ENCODE data around the gene RGSL1. TPM values are rescaled to one million over a fixed set of nuclear protein-coding genes. Genes with fewer than 3 reads are reported as not detected.

RGSL1 gene
- total RNA-seq, 1 experiment from 2014 or later: not detected

DNA sequence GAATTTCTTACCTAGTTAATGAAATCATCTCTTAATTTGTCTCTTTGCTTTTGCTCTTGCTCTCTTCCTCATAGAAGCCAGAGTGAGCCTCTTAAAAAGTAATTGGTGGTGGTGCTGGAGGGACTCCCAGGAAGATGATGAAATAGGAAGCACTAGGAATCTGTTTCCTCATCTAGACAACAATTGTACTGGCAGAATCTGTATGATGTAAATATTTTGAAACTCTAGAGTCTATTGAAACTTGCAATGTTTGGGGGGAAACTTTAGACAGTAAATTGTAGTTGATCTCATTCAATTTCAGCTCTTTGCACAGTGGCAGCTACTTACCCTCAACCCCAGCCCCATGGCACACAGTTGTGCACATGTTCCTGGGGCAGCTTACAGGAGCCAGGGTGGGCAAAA lies 10.6 kb downstream of the RGSL1 start:
- 0 out of 2 replicates have a peak, but pooled peaks cover under 1% of the 10 kb centered on the region for H3K9me3 ChIP-seq (replicated peaks)
- H3K27me3 ChIP-seq (replicated peaks): no peaks in the 10 kb centered on the region; the same call in 1 of the 2 replicates
- no peaks in the 10 kb centered on the region for H3K4me1 ChIP-seq (replicated peaks)
- H3K4me3 ChIP-seq: no peak overlapping the region
- no peak overlapping the region for H3K27ac ChIP-seq
- DNase-seq (ENCODE audit: low read depth in 1 of 2, low spot score in 2 of 2): no peak
- no peaks in the 10 kb centered on the region for H3K36me3 ChIP-seq

DNA sequence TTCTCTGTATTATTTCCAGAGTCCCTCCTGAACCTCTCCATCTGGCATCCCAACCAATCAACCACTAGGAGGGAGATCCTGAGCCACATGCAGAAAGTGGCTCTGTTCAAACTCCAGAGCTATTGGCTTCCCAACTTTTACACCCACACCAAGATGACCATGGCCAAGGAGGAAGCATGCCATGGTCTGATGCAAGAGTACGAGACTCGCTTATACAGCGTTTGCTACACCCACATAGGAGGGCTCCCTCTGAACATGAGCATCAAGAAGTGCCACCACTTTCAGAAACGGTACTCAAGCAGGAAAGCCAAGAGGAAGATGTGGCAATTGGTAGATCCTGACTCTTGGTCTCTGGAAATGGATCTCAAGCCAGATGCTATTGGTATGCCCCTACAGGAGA lies 23.6 kb downstream of the RGSL1 start:
- Histone ChIP-seq H3K9me3 (replicated peaks) (no peaks in the 10 kb centered on the region), H3K4me1 (replicated peaks) (no peaks in the 10 kb centered on the region), H3K27ac (no peak overlapping the region), H3K27me3 (replicated peaks) (no peaks in the 10 kb centered on the region), H3K36me3 (no peaks in the 10 kb centered on the region), H3K4me3 (no peak overlapping the region)
- no peak for DNase-seq (ENCODE audit: low read depth in 1 of 2, low spot score in 2 of 2)

- Histone ChIP-seq H3K4me1 (replicated peaks) (no peaks in the 10 kb centered on the region), H3K9me3 (replicated peaks) (no peaks in the 10 kb centered on the region), H3K27ac (no peak overlapping the region), H3K27me3 (replicated peaks) (no peaks in the 10 kb centered on the region), H3K36me3 (no peaks in the 10 kb centered on the region), H3K4me3 (no peak overlapping the region)
- no peak for DNase-seq (ENCODE audit: low read depth in 1 of 2, low spot score in 2 of 2)
Observed at GRCh38 chr1:182476625-182477024, 26.7 kb downstream of the RGSL1 start.

- DNase-seq (ENCODE audit: low read depth in 1 of 2, low spot score in 2 of 2): no peak
- Histone ChIP-seq H3K9me3 (replicated peaks) (no peaks in the 10 kb centered on the region), H3K27ac (no peak overlapping the region), H3K4me3 (no peak overlapping the region), H3K36me3 (no peaks in the 10 kb centered on the region), H3K27me3 (replicated peaks) (no peaks in the 10 kb centered on the region), H3K4me1 (replicated peaks) (no peaks in the 10 kb centered on the region)
Observed at GRCh38 chr1:182478238-182478637, 28.3 kb downstream of the RGSL1 start.

- H3K36me3 ChIP-seq: no peaks in the 10 kb centered on the region
- no peaks in the 10 kb centered on the region for H3K27me3 ChIP-seq (replicated peaks)
- no peak for DNase-seq (ENCODE audit: low read depth in 1 of 2, low spot score in 2 of 2)
- H3K4me3 ChIP-seq: no peak overlapping the region
- H3K9me3 ChIP-seq (replicated peaks): no peaks in the 10 kb centered on the region
- H3K27ac ChIP-seq: no peak overlapping the region
- H3K4me1 ChIP-seq (replicated peaks): no peaks in the 10 kb centered on the region
Observed at GRCh38 chr1:182484067-182484466, 34.1 kb downstream of the RGSL1 start.

- no peak overlapping the region for H3K27ac ChIP-seq
- H3K4me3 ChIP-seq: no peak overlapping the region
- H3K9me3 ChIP-seq (replicated peaks): no peaks in the 10 kb centered on the region
- DNase-seq (ENCODE audit: low read depth in 1 of 2, low spot score in 2 of 2): no peak
- H3K4me1 ChIP-seq (replicated peaks): no peaks in the 10 kb centered on the region
- H3K27me3 ChIP-seq (replicated peaks): no peaks in the 10 kb centered on the region
- no peaks in the 10 kb centered on the region for H3K36me3 ChIP-seq
Observed at GRCh38 chr1:182484531-182485257, 34.7 kb downstream of the RGSL1 start.

DNA sequence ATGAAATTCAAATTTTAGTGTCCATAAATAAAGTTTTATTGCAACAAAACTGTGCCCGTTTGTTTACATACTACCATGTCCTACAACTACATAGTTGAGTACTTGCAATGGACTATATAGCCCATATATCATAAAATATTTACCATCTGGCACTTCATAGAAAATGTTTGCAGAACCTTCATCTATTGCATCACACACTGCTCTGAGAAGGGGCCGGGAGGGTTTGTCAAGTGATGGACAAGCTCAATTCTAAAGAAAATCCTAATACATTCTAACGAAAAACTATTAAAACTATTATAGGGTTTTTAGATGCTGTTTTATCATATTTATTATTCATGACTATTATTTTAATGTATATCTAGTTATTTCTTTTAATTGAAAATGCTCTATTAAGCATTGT lies 35.9 kb downstream of the RGSL1 start:
- no peaks in the 10 kb centered on the region for H3K27me3 ChIP-seq (replicated peaks)
- no peak for DNase-seq (ENCODE audit: low read depth in 1 of 2, low spot score in 2 of 2)
- H3K4me1 ChIP-seq (replicated peaks): no peaks in the 10 kb centered on the region
- H3K36me3 ChIP-seq: no peaks in the 10 kb centered on the region
- no peaks in the 10 kb centered on the region for H3K9me3 ChIP-seq (replicated peaks)
- no peak overlapping the region for H3K27ac ChIP-seq
- no peak overlapping the region for H3K4me3 ChIP-seq

GRCh38 chr1:182488803-182489202 lies 38.9 kb downstream of the RGSL1 start:
- H3K36me3 ChIP-seq: no peaks in the 10 kb centered on the region
- H3K9me3 ChIP-seq (replicated peaks): no peaks in the 10 kb centered on the region
- no peaks in the 10 kb centered on the region for H3K4me1 ChIP-seq (replicated peaks)
- no peak for DNase-seq (ENCODE audit: low read depth in 1 of 2, low spot score in 2 of 2)
- no peak overlapping the region for H3K4me3 ChIP-seq
- no peaks in the 10 kb centered on the region for H3K27me3 ChIP-seq (replicated peaks)
- no peak overlapping the region for H3K27ac ChIP-seq

GRCh38 chr1:182493063-182493462 lies 43.1 kb downstream of the RGSL1 start:
- Histone ChIP-seq H3K4me1 (replicated peaks) (no peaks in the 10 kb centered on the region), H3K4me3 (no peak overlapping the region), H3K36me3 (no peaks in the 10 kb centered on the region), H3K27ac (no peak overlapping the region), H3K27me3 (replicated peaks) (no peaks in the 10 kb centered on the region), H3K9me3 (replicated peaks) (no peaks in the 10 kb centered on the region)
- DNase-seq (ENCODE audit: low read depth in 1 of 2, low spot score in 2 of 2): no peak

GRCh38 chr1:182495002-182495401 lies 45.1 kb downstream of the RGSL1 start:
- Histone ChIP-seq H3K27ac (no peak overlapping the region), H3K4me3 (no peak overlapping the region), H3K9me3 (replicated peaks) (no peaks in the 10 kb centered on the region), H3K27me3 (replicated peaks) (no peaks in the 10 kb centered on the region), H3K4me1 (replicated peaks) (no peaks in the 10 kb centered on the region), H3K36me3 (no peaks in the 10 kb centered on the region)
- no peak for DNase-seq (ENCODE audit: low read depth in 1 of 2, low spot score in 2 of 2)

- no peaks in the 10 kb centered on the region for H3K27me3 ChIP-seq (replicated peaks)
- H3K4me3 ChIP-seq: no peak overlapping the region
- no peaks in the 10 kb centered on the region for H3K4me1 ChIP-seq (replicated peaks)
- no peaks in the 10 kb centered on the region for H3K36me3 ChIP-seq
- no peak for DNase-seq (ENCODE audit: low read depth in 1 of 2, low spot score in 2 of 2)
- H3K9me3 ChIP-seq (replicated peaks): no peaks in the 10 kb centered on the region
- H3K27ac ChIP-seq: no peak overlapping the region
Observed at GRCh38 chr1:182495693-182496092, 45.7 kb downstream of the RGSL1 start.

GRCh38 chr1:182507685-182508084 lies 57.7 kb downstream of the RGSL1 start:
- Histone ChIP-seq H3K27ac (no peak overlapping the region), H3K9me3 (replicated peaks) (no peaks in the 10 kb centered on the region), H3K4me1 (replicated peaks) (no peaks in the 10 kb centered on the region), H3K36me3 (no peaks in the 10 kb centered on the region), H3K27me3 (replicated peaks) (no peaks in the 10 kb centered on the region), H3K4me3 (no peak overlapping the region)
- no peak for DNase-seq (ENCODE audit: low read depth in 1 of 2, low spot score in 2 of 2)

DNA sequence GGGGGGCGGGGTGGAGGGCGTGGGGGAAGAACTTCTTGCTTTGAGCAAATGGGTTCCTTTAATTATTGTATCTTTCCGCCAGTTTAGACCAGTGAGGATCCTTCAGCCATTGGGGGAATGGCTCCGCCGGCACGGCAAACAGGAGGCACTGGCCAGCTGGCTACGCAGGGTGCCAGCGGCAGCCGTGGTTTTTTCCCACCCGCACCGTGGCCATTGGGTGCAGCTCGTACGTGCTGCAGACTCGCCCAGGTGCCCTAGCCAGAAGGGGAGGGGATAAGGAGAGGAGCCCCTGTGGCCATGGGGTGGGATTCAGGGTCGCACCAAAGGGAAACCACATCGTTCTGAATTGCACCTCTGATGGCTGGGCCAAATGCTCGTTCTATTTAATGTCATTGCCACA lies 65.6 kb downstream of the RGSL1 start:
- Histone ChIP-seq H3K4me1 (replicated peaks) (no peaks in the 10 kb centered on the region), H3K27ac (no peak overlapping the region), H3K27me3 (replicated peaks) (0 out of 2 replicates have a peak, but pooled peaks cover 3% of the 10 kb centered on the region), H3K4me3 (no peak overlapping the region), H3K9me3 (replicated peaks) (no peaks in the 10 kb centered on the region), H3K36me3 (no peaks in the 10 kb centered on the region)
- DNase-seq (ENCODE audit: low read depth in 1 of 2, low spot score in 2 of 2): no peak

DNA sequence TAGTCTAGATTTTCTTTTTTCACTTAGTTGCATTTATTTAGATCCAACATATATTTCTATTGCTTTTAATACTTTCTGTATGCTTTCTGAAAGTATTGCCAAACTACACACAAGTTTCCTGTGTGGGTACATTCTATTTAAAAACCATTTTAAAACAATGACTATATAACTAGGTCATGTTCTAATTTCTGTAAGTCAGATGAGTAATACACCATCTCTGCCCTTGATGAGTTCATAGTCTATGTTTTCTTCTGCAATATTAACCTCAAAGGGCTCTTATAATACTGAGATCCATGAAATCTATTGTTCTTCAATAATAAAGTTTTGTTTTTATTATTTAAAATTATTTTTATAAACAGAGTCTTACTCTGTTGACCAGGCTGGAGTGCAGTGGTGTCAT lies 70.8 kb downstream of the RGSL1 start:
- no peak for DNase-seq (ENCODE audit: low read depth in 1 of 2, low spot score in 2 of 2)

DNA sequence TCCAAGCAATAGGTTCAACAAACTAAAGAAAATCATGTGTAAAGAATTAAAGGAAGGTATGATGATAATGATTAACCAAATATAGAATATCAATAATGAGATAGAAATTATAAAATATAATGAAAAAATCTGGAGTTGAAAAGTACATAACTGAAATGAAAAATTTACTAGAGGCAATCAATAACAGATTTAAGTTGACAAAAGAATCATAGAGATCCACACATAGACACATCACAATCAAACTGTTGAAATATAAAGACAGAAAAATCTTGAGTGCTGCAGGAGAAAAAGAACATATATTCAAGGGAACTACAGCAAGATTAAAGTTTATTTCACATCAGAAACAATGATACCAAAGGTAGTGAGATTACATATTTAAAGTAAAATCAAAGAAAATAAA lies 75.4 kb downstream of the RGSL1 start:
- Histone ChIP-seq H3K27me3 (replicated peaks) (no peaks in the 10 kb centered on the region), H3K27ac (no peak overlapping the region), H3K4me1 (replicated peaks) (no peaks in the 10 kb centered on the region), H3K9me3 (replicated peaks) (peaks cover 3% of the 10 kb centered on the region; the same call in 1 of the 2 replicates), H3K4me3 (no peak overlapping the region), H3K36me3 (no peaks in the 10 kb centered on the region)
- no peak for DNase-seq (ENCODE audit: low read depth in 1 of 2, low spot score in 2 of 2)

More for the DNA sequence above, 70.8 kb downstream of the RGSL1 start:
- Histone ChIP-seq H3K27me3 (replicated peaks) (0 out of 2 replicates have a peak, but pooled peaks cover 3% of the 10 kb centered on the region), H3K9me3 (replicated peaks) (no peaks in the 10 kb centered on the region), H3K27ac (no peak overlapping the region), H3K36me3 (no peaks in the 10 kb centered on the region), H3K4me1 (replicated peaks) (no peaks in the 10 kb centered on the region), H3K4me3 (no peak overlapping the region)
